Activated naive CD4-positive, alpha-beta T cell treated with anti-CD3 and anti-CD28 coated beads for 36 hours (primary cell): ENCODE data around the gene NEK7. TPM values are rescaled to one million over a fixed set of nuclear protein-coding genes. Genes with fewer than 3 reads are reported as not detected.

Source experiments
- CTCF ChIA-PET: fragments of 350-600 bp; sonication (Branson Sonifier 250); formaldehyde crosslinking; loops from one replicate; lab custom pipeline; 2021; ENCODE audit warnings: antibody characterized with exemption; lab: Charles Lee
- DNase-seq: peaks from one replicate; pipeline ENCODE4 v3.0.0-alpha.2; 2020
- H3K27ac Mint-ChIP-seq: one replicate; pipeline ENCODE4 v1.8.0; 2021; ENCODE audit warnings: mild to moderate bottlenecking, mixed read lengths
- H3K27me3 Mint-ChIP-seq: one replicate; pipeline ENCODE4 v1.8.0; 2021; ENCODE audit warnings: low read depth, mixed read lengths
- H3K36me3 Mint-ChIP-seq: one replicate; pipeline ENCODE4 v1.8.0; 2021; ENCODE audit warnings: low read depth, mixed read lengths
- H3K4me1 Mint-ChIP-seq: one replicate; pipeline ENCODE4 v1.8.0; 2021; ENCODE audit warnings: low read depth, mixed read lengths
- H3K4me3 Mint-ChIP-seq: one replicate; pipeline ENCODE4 v1.8.0; 2021; ENCODE audit warnings: mild to moderate bottlenecking, moderate library complexity, mixed read lengths
- H3K9me3 Mint-ChIP-seq: one replicate; pipeline ENCODE4 v1.8.0; 2021; ENCODE audit warnings: mixed read lengths
- intact Hi-C: fragments of 100-400 bp; cut with micrococcal nuclease; formaldehyde crosslinking; loops from one replicate; pipeline ENCODE4 v1.15.1; 2023
- total RNA-seq, 2 experiments: library from RNA; stranded (reverse); gene quantifications; one replicate each; pipeline ENCODE4 v1.2.3, GENCODE V29; 2021

The NEK7 gene
- total RNA-seq: 10 to 100 TPM; 45.6 to 49.7 TPM

DNA sequence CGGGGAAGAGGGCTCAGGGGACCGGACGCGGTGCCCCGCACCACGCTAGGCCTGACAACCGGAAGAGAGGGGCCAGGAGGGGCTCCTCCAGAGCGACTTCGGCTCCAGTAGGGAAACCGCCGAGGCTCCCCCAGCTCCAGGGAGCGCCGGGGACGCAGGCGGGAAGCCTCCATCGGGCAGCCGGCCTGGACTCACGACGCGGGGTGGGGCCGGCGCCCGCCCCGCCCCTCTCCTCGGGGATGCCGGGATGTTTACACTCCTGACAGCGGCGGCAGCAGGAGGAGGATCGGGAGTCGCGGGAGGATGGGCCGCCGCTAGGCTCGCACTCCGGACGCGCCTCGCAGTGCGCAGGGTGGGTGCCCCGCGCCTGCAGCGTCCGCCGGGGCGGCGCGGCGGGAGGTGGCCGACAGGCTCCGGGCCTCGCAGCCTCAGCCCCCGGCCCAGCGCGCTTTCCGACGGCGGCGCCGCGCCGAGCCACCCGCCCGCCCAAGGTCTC lies at the start of gene NEK7:
Gene NEK7 (plus strand): TSS at position 254 of the 496 bp plus-strand sequence. CDS start 75,583 bp downstream, outside the sequence.
- peaks cover 24% of the 10 kb centered on the region for H3K4me1 Mint-ChIP-seq
- CTCF ChIA-PET: interaction anchor here (1.0 to 2.3 kb wide), 7 partner anchors 10 to 310 kb away, joined by 3 to 10 read pairs (median 6); no protein-coding TSS in a partner anchor
- H3K27me3 Mint-ChIP-seq: no peaks in the 10 kb centered on the region
- peak within 1 kb of the TSS; percentile 98 for H3K27ac Mint-ChIP-seq
- peak within 1 kb of the TSS; percentile 100 for H3K4me3 Mint-ChIP-seq
- no peaks in the 10 kb centered on the region for H3K9me3 Mint-ChIP-seq
- intact Hi-C loops: loop anchor here (1.0 to 5.0 kb wide), 13 partner anchors 30 to 781 kb away; partner anchors contain the start of gene C1orf53
- H3K36me3 Mint-ChIP-seq: peaks cover 7% of the 10 kb centered on the region
- DNase-seq: peak; percentile 69

DNA sequence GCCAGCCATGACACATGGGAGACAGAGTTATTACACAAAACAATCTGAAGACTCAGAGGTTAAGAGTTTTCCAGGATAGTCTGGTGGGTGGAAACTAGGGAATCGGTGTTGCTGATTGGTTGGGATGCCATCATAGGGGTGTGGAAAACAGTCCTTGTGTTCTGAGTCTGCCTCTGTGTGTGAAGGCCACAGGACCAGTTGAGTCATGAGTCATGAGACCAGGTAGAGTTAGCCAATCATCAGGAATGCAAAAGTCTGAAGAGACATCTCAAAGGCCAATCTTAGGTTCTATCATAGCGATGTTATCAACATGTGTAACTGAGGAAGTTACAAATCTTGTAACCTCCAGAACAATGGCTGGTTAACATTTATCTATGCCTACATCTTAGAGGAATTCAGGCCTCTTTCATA lies 49.7 kb upstream of the NEK7 start:
- intact Hi-C loops: no loop called here
- Mint-ChIP-seq H3K27me3 (no peaks in the 10 kb centered on the region), H3K4me3 (no peak overlapping the region), H3K36me3 (no peaks in the 10 kb centered on the region), H3K4me1 (peaks cover 12% of the 10 kb centered on the region), H3K27ac (no peak overlapping the region), H3K9me3 (no peaks in the 10 kb centered on the region)
- DNase-seq: no peak
- CTCF ChIA-PET: no interaction called here

DNA sequence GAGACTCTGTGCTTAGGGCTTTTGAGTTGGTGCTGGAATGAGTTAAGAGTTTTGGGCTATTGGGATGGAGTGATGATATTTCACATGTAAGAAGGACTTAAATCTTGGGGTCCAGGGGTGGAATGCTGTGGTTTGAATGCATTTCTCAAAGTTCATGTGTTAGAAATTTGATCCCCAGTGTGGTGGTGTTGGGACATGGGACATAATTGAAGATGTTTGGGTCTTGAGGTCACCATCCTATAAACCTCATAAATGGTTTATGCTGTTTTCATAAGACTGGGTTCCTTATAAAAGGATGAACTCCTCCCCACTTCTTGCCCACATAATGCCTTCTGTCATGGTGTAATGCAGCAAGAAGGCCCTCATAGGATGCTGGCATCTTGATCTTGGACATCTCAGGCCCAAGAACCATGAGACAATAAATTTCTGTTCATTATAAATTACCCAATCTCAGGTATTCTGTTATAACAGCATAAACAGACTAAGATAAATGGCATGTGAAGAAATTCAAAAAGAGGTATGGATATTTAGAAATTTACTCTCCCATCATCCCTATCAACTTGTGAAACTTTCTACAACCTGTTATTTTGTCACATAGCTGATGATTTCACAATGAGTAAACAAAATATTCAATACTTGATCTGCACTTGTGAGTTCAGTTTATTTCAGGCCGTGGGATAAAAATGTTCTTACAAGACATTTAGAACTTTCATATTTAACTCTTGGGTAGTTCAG lies 48.0 kb upstream of the NEK7 start:
- intact Hi-C loops: no loop called here

DNA sequence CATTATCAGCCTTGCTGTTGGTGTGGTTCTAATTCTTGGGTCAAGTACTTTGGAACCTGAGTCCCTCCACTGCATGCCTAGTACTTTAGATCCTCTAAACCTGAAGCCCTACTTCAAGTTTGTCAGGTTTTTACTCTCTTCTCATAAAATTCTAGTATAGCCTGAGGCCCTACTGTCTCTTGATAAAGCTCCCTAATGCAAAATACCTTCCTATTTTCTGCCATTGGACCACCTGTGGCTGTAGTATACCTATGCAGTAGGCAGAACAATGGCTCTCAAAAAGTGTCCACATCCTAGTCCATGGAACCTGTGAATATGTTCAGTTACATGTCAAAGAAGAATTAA lies 47.5 kb upstream of the NEK7 start:
- no peaks in the 10 kb centered on the region for H3K27me3 Mint-ChIP-seq
- intact Hi-C loops: no loop called here
- no peak for DNase-seq
- H3K9me3 Mint-ChIP-seq: no peaks in the 10 kb centered on the region
- no peaks in the 10 kb centered on the region for H3K36me3 Mint-ChIP-seq
- H3K4me3 Mint-ChIP-seq: no peak overlapping the region
- no peak overlapping the region for H3K27ac Mint-ChIP-seq
- CTCF ChIA-PET: no interaction called here
- H3K4me1 Mint-ChIP-seq: no peaks in the 10 kb centered on the region

More for the DNA sequence above, 48.0 kb upstream of the NEK7 start:
- Mint-ChIP-seq H3K36me3 (no peaks in the 10 kb centered on the region), H3K4me1 (no peaks in the 10 kb centered on the region), H3K4me3 (no peak overlapping the region), H3K9me3 (no peaks in the 10 kb centered on the region), H3K27ac (no peak overlapping the region), H3K27me3 (no peaks in the 10 kb centered on the region)
- no peak for DNase-seq
- CTCF ChIA-PET: no interaction called here

DNA sequence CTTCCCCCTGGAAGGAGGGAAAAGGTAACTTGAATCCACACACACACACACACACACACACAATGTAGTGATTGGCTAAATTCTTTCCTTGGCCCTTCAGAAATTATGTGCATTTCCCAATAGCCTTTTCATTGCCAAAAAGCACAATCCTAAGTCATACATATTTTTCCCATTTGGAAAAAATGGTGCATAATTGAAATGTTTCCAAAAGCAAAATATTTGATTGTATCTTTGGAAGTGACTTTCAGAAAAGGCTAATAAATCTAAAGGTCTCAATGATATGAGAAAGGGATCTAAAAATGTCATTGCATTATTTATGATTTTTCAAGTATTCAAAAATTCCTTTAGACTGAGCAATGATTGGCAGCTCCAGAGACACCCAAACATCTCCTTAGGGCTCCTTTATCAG lies 43.5 kb upstream of the NEK7 start:
- intact Hi-C loops: no loop called here
- DNase-seq: no peak
- Mint-ChIP-seq H3K27ac (no peak overlapping the region), H3K9me3 (no peaks in the 10 kb centered on the region), H3K27me3 (no peaks in the 10 kb centered on the region), H3K4me3 (no peak overlapping the region), H3K4me1 (no peaks in the 10 kb centered on the region), H3K36me3 (no peaks in the 10 kb centered on the region)
- CTCF ChIA-PET: interaction anchor here (0.6 kb wide), 1 partner anchor 11 kb away, joined by 3 read pairs; no protein-coding TSS in a partner anchor

DNA sequence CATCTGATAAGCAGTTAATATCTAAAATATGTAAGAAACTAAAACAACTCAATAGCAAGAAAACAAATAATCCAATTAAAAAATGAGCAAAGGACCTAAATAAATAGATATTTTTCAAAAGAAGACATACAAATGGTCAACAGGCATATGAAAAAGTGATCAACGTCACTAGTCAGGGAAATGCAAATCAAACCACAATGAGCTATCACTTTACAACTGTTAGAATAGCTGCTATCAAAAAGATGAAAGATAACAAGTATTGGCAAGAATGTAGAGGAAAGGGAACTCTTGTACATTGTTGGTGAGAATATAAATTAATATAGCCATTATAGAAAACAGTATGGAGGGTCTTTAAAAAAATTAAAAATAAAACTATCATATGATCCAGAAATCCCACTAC lies 40.7 kb upstream of the NEK7 start:
- Mint-ChIP-seq H3K36me3 (no peaks in the 10 kb centered on the region), H3K27me3 (no peaks in the 10 kb centered on the region), H3K27ac (no peak overlapping the region), H3K4me1 (no peaks in the 10 kb centered on the region), H3K9me3 (no peaks in the 10 kb centered on the region), H3K4me3 (no peak overlapping the region)
- intact Hi-C loops: no loop called here
- CTCF ChIA-PET: interaction anchor here (0.7 kb wide), 1 partner anchor 175 kb away, joined by 3 read pairs; no protein-coding TSS in a partner anchor
- DNase-seq: no peak

DNA sequence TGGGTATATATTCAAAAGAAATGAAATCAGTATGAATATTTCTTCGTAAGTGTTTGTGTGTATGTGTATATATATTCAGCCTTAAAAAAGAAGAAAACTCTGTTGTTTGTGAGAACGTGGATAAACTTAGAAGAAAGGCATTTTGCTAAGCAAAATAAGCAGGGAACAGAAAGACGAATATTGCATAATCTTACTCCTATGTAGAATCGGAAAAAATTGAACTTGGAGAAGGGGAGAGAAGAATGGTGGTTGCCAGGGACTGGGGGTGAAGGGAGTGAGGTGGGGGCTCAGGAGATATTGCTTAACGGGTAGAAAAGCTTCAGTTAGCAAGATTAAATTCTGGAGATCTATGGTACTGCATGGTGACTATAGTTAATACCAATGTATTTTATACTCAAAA lies 40.3 kb upstream of the NEK7 start:
- no peak overlapping the region for H3K27ac Mint-ChIP-seq
- CTCF ChIA-PET: interaction anchor here (0.7 kb wide), 1 partner anchor 175 kb away, joined by 3 read pairs; no protein-coding TSS in a partner anchor
- intact Hi-C loops: no loop called here

DNA sequence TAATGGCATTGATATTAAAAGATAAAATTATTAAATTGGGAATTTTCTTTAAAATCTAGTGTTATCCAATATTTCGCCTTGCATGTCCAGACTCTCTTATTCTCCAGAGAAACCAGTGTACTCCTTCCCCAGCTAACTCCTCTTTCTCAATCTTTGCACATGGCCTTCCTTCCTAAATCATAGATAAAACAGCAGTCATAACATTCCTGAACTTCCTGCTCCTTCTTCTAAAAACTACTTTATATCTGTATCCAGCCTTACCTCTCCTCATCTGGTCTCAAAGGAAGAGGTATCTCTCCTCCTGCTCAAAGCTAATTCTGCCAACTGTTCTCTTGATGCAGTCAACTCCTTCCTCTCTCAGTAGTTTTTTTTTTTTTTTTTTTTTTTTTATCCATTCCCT lies 39.5 kb upstream of the NEK7 start:
- intact Hi-C loops: no loop called here
- no peaks in the 10 kb centered on the region for H3K36me3 Mint-ChIP-seq

More for the DNA sequence above, 40.3 kb upstream of the NEK7 start:
- H3K9me3 Mint-ChIP-seq: no peaks in the 10 kb centered on the region
- no peak overlapping the region for H3K4me3 Mint-ChIP-seq
- DNase-seq: no peak
- no peaks in the 10 kb centered on the region for H3K4me1 Mint-ChIP-seq
- H3K36me3 Mint-ChIP-seq: no peaks in the 10 kb centered on the region
- no peaks in the 10 kb centered on the region for H3K27me3 Mint-ChIP-seq

DNA sequence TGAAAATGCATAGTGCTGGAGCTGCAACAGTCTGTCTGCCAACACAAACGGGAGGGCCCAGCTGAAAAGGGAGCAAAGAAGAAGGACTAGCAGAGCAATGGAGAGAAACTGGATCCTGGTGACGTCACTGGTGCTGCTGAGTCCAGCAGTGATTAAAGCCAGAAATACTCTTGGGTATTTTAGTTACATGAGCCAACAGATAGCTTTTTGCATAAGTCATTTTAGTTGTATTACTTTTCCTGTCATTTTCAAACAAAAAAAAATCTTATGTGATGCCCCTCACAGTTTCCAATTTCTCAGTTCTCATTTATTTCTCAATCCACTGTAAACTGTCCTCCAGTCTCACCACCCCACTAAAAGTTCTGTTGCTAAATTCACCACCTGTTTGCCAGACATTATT lies 38.7 kb upstream of the NEK7 start:
- no peaks in the 10 kb centered on the region for H3K27me3 Mint-ChIP-seq
- intact Hi-C loops: no loop called here
- no peaks in the 10 kb centered on the region for H3K4me1 Mint-ChIP-seq
- CTCF ChIA-PET: interaction anchor here (0.8 kb wide), 1 partner anchor 29 kb away, joined by 3 read pairs; no protein-coding TSS in a partner anchor
- no peak overlapping the region for H3K27ac Mint-ChIP-seq
- no peak for DNase-seq
- no peaks in the 10 kb centered on the region for H3K36me3 Mint-ChIP-seq
- H3K9me3 Mint-ChIP-seq: no peaks in the 10 kb centered on the region
- H3K4me3 Mint-ChIP-seq: no peak overlapping the region

More for the DNA sequence above, 39.5 kb upstream of the NEK7 start:
- no peak overlapping the region for H3K4me3 Mint-ChIP-seq
- H3K4me1 Mint-ChIP-seq: no peaks in the 10 kb centered on the region
- CTCF ChIA-PET: interaction anchor here (0.7 to 0.8 kb wide), 2 partner anchors 28 to 307 kb away, joined by 3 read pairs; no protein-coding TSS in a partner anchor
- H3K27me3 Mint-ChIP-seq: no peaks in the 10 kb centered on the region
- no peak overlapping the region for H3K27ac Mint-ChIP-seq
- no peaks in the 10 kb centered on the region for H3K9me3 Mint-ChIP-seq
- no peak for DNase-seq

DNA sequence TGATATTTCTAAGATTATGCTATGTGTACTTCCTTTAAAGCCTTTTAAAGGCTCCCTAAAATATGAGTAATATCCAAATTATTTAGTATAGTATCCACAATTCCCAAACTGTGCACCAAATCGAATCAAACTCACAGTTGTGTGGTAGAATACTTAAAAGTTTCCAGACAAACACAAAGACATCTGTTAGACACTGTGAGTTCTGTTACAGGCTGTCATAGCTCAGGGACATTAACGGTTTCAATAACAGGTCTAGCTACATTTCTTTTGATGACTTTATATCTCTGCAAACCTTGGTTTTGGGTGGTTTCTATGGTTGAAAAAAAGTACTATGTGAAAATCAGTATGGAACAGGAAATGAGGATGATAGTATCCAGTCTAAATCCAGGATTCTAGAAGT lies 36.9 kb upstream of the NEK7 start:
- no peak overlapping the region for H3K27ac Mint-ChIP-seq
- DNase-seq: no peak
- intact Hi-C loops: no loop called here
- no peaks in the 10 kb centered on the region for H3K36me3 Mint-ChIP-seq
- no peaks in the 10 kb centered on the region for H3K27me3 Mint-ChIP-seq
- H3K4me1 Mint-ChIP-seq: no peaks in the 10 kb centered on the region
- no peaks in the 10 kb centered on the region for H3K9me3 Mint-ChIP-seq
- H3K4me3 Mint-ChIP-seq: no peak overlapping the region
- CTCF ChIA-PET: interaction anchor here (0.7 kb wide), 1 partner anchor 32 kb away, joined by 3 read pairs; no protein-coding TSS in a partner anchor

DNA sequence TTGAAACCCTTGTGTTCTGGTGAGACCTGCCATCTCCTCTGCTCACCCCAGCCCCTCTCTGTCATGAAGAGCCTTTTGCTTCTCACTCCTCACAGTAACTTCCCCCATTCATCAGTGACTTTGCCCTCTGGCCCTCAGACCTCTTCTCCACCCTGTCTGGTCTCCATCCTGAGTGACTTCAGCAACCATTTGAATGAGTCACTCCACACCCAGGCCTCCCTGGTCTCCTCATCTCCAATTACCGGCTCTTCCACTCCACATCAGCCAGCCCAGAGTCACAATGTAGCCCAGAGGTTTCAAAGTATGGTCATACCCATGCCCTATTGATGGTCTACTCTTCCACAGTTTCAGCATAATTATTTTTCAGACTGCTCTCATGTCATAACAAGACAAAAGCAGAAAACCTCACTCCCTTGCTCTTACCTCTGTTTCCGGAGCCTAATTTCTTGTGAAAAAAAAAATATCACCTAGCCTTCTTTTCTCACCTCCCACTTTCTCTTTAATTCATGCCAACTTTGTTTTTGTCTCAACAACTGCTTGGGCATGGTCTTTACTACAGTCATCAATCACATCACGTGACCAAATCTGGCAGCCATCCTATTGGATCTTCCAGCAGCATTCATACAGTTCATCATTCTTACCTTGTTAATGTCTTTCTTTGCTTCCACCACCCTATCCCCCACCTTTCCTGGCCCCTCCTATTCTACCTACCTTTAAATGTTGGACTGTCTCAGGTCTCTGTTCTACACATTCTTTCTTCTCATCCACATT lies 35.6 kb upstream of the NEK7 start:
- no peaks in the 10 kb centered on the region for H3K36me3 Mint-ChIP-seq
- no peak overlapping the region for H3K4me3 Mint-ChIP-seq
- H3K4me1 Mint-ChIP-seq: no peaks in the 10 kb centered on the region
- H3K9me3 Mint-ChIP-seq: no peaks in the 10 kb centered on the region
- DNase-seq: no peak
- intact Hi-C loops: no loop called here
- CTCF ChIA-PET: no interaction called here
- no peaks in the 10 kb centered on the region for H3K27me3 Mint-ChIP-seq
- H3K27ac Mint-ChIP-seq: no peak overlapping the region

DNA sequence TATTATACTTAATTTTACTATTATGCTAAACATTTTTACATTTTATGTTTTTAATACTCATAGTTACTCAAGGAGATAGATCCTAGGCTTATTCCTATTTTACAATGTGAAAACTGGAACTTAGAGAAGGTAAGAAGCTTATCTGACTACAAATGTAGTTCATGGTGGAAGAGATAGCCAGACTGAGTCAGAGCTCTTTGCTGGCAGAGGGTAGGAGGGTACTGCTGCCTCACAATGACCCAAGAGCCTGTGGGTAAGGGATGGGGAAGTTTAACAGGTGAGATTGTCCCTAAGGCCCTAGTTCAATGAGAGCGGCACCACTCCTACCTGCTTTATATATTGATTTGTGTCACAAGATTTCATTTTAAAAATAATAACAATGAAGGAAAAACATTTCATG lies 34.1 kb upstream of the NEK7 start:
- DNase-seq: no peak
- intact Hi-C loops: no loop called here
- CTCF ChIA-PET: interaction anchor here (0.7 kb wide), 1 partner anchor 43 kb away, joined by 4 read pairs; no protein-coding TSS in a partner anchor
- no peak overlapping the region for H3K4me3 Mint-ChIP-seq
- H3K27ac Mint-ChIP-seq: no peak overlapping the region
- H3K36me3 Mint-ChIP-seq: no peaks in the 10 kb centered on the region
- peaks cover under 1% of the 10 kb centered on the region for H3K4me1 Mint-ChIP-seq
- no peaks in the 10 kb centered on the region for H3K27me3 Mint-ChIP-seq
- no peaks in the 10 kb centered on the region for H3K9me3 Mint-ChIP-seq
